ENCODE results near the gene PRDX3. TPM values are rescaled to one million over a fixed set of nuclear protein-coding genes. Genes with fewer than 3 reads are reported as not detected.

Gene PRDX3
- total RNA-seq, 2 donors from 2014 or later, result 168 to 250 TPM

DNA sequence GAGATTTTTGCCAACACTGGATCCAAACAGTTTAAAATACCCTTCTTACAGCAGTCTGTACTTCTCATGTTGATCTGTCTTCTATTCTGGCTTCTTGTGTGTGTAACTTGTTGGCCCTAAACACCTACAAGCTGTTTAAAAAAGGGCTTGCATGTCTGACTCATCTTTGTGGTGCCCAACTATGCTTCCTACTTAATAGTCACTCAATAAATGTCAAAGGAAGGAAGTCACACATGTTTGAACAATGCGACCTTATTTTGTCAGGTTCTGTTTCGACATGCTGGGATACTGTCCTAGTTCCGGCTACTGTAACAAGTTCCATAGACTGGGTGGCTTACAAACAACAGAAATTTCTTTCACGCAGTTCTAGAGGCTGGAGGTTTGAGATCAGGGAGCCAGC, 19.3 kb upstream of the PRDX3 start:
- H3K9me3 ChIP-seq, result no peaks in the 10 kb centered on the region
- H3K36me3 ChIP-seq, result no peaks in the 10 kb centered on the region
- no peak overlapping the region for H3K27ac ChIP-seq
- H3K4me1 ChIP-seq, result peaks cover 0 to 5% of the 10 kb centered on the region in 2 donors
- no peak for DNase-seq (ENCODE audit: low spot score)
- no peak overlapping the region for H3K4me3 ChIP-seq
- H3K27me3 ChIP-seq, result no peaks in the 10 kb centered on the region
- TF ChIP-seq, protein P1, sequence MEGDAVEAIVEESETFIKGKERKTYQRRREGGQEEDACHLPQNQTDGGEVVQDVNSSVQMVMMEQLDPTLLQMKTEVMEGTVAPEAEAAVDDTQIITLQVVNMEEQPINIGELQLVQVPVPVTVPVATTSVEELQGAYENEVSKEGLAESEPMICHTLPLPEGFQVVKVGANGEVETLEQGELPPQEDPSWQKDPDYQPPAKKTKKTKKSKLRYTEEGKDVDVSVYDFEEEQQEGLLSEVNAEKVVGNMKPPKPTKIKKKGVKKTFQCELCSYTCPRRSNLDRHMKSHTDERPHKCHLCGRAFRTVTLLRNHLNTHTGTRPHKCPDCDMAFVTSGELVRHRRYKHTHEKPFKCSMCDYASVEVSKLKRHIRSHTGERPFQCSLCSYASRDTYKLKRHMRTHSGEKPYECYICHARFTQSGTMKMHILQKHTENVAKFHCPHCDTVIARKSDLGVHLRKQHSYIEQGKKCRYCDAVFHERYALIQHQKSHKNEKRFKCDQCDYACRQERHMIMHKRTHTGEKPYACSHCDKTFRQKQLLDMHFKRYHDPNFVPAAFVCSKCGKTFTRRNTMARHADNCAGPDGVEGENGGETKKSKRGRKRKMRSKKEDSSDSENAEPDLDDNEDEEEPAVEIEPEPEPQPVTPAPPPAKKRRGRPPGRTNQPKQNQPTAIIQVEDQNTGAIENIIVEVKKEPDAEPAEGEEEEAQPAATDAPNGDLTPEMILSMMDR (IDR thresholded peaks at IDR 0.05), result no peak

DNA sequence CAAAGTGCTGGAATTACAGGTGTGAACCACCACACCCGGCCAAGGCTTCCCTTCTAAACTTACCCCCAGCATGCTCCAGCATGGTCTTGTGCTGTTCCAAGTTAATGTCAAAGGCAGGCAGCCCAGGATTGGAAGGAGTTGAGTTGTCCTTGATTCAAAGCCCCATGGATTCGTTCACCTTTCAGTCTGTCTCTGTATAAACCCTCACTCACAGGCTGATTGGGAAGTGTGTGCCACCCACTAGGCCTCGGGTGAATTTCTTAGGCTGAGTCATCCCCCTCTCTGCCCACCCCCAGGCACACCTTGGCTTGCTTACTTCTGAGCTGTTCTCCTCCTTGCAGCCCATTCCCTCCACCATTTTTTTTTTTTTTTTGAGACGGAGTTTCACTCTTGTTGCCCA, 13.3 kb upstream of the PRDX3 start:
- H3K9me3 ChIP-seq, result no peaks in the 10 kb centered on the region
- no peaks in the 10 kb centered on the region for H3K36me3 ChIP-seq
- no peak overlapping the region for H3K4me3 ChIP-seq
- no peak for DNase-seq (ENCODE audit: low spot score)
- H3K4me1 ChIP-seq, result no peaks in the 10 kb centered on the region
- TF ChIP-seq, protein P1 (IDR thresholded peaks at IDR 0.05), result no peak
- no peaks in the 10 kb centered on the region for H3K27me3 ChIP-seq
- no peak overlapping the region for H3K27ac ChIP-seq

- H3K36me3 ChIP-seq, result no peaks in the 10 kb centered on the region
- TF ChIP-seq, protein P1 (IDR thresholded peaks at IDR 0.05), result no peak
Observed at GRCh38 chr10:119190954-119191785, 12.6 kb upstream of the PRDX3 start.

GRCh38 chr10:119190353-119190752, 11.7 kb upstream of the PRDX3 start:
- Histone ChIP-seq H3K27ac (no peak overlapping the region), H3K9me3 (no peaks in the 10 kb centered on the region), H3K4me3 (no peak overlapping the region), H3K4me1 (no peaks in the 10 kb centered on the region), H3K27me3 (no peaks in the 10 kb centered on the region), H3K36me3 (no peaks in the 10 kb centered on the region)
- DNase-seq (ENCODE audit: low spot score), result no peak
- TF ChIP-seq, protein P1 (IDR thresholded peaks at IDR 0.05), result no peak

More at GRCh38 chr10:119190954-119191785, 12.6 kb upstream of the PRDX3 start:
- no peak for DNase-seq (ENCODE audit: low spot score)
- Histone ChIP-seq H3K27ac (no peak overlapping the region), H3K4me3 (no peak overlapping the region), H3K4me1 (no peaks in the 10 kb centered on the region), H3K27me3 (no peaks in the 10 kb centered on the region), H3K9me3 (no peaks in the 10 kb centered on the region)

GRCh38 chr10:119189811-119190282, 11.2 kb upstream of the PRDX3 start:
- H3K4me3 ChIP-seq, result no peak overlapping the region
- H3K36me3 ChIP-seq, result no peaks in the 10 kb centered on the region
- DNase-seq (ENCODE audit: low spot score), result no peak
- TF ChIP-seq, protein P1 (IDR thresholded peaks at IDR 0.05), result no peak
- H3K4me1 ChIP-seq, result no peaks in the 10 kb centered on the region
- no peak overlapping the region for H3K27ac ChIP-seq
- no peaks in the 10 kb centered on the region for H3K9me3 ChIP-seq
- no peaks in the 10 kb centered on the region for H3K27me3 ChIP-seq
